ENCODE data around the gene CPA1. TPM values are rescaled to one million over a fixed set of nuclear protein-coding genes. Genes with fewer than 3 reads are reported as not detected.

Gene CPA1
- total and polyA plus RNA-seq, 10 of the 15 experiments (the other 5 are each of a cell fraction or from before 2014, with no cell fraction given) = 8.0 TPM; not detected in 9

DNA sequence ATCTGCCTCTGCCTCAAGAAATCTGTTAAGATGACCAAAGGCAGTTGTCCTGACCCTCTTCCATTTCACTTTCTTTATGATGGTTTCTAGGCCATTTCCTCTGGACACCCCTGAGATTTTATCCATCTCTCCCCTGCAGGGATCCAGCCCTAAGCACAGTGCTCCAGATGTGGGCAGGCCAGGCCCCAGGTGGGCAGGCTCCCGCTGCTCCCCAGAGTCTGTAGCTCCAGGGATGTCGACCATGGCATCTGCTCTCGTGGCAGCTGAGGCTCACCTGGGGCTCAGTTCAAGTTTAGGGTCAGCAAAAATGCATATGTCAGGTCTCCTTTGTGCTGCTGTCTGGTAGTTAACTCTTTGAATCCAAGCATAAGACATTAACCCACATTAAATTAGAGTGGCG, 48.7 kb downstream of the CPA1 start (continued):
- TF ChIP-seq, protein P1, sequence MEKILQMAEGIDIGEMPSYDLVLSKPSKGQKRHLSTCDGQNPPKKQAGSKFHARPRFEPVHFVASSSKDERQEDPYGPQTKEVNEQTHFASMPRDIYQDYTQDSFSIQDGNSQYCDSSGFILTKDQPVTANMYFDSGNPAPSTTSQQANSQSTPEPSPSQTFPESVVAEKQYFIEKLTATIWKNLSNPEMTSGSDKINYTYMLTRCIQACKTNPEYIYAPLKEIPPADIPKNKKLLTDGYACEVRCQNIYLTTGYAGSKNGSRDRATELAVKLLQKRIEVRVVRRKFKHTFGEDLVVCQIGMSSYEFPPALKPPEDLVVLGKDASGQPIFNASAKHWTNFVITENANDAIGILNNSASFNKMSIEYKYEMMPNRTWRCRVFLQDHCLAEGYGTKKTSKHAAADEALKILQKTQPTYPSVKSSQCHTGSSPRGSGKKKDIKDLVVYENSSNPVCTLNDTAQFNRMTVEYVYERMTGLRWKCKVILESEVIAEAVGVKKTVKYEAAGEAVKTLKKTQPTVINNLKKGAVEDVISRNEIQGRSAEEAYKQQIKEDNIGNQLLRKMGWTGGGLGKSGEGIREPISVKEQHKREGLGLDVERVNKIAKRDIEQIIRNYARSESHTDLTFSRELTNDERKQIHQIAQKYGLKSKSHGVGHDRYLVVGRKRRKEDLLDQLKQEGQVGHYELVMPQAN (conservative IDR thresholded peaks at IDR 0.05) = no peak
- TF ChIP-seq JUND (IDR thresholded peaks at IDR 0.05; ENCODE audit: low read depth, low read length) (no peak), TCF12 (IDR thresholded peaks at IDR 0.05; ENCODE audit: low read depth, low read length) (no peak)

DNA sequence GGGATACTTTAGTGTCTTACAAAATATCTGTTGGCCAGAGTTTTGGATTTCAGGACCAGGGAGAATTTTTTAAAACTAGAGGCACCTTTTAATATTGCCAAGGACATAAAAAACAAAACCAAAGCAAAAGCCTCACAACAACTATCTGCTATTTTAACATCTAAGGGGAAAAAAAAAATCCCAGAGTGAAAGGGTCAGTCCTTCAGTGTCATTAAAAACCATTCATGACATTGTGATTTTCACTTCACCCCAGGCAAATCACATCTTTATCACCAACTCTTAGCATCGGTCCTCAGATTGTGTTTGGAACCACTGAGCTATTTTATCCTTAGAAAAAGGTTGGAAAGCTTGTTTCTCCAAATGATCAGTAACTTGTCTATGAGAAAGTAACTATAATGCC, 49.8 kb downstream of the CPA1 start:
- Histone ChIP-seq H3K79me2 (ENCODE audit: control insufficient read depth, insufficient read depth, low read length) (no peaks in the 10 kb centered on the region), H3K9ac (ENCODE audit: control insufficient read depth, insufficient read depth, low read length) (no peak overlapping the region), H3K27ac (ENCODE audit: control insufficient read depth, insufficient read depth) (no peak overlapping the region), H2AFZ (ENCODE audit: control insufficient read depth, low read depth, low read length) (no peak overlapping the region), H3K4me2 (ENCODE audit: control insufficient read depth, insufficient read depth) (no peak overlapping the region), H4K20me1 (ENCODE audit: control insufficient read depth, insufficient read depth) (no peaks in the 10 kb centered on the region), H3K9me3 (replicated peaks; ENCODE audit: control insufficient read depth, insufficient read depth, low read length) (no peaks in the 10 kb centered on the region), H3K4me3 (no peak overlapping the region), H3K27me3 (replicated peaks in 1 of 2; ENCODE audit: control insufficient read depth in 2 of 2, insufficient read depth in 2 of 2, low read length in 1 of 2) (no peaks in the 10 kb centered on the region), H3K36me3 (ENCODE audit: control insufficient read depth in 2 of 2, insufficient read depth in 2 of 2, low read length in 1 of 2) (peaks cover 0 to 3% of the 10 kb centered on the region in 2 experiments; a peak in 1 of 4 replicates), H3K4me1 (ENCODE audit: control insufficient read depth, insufficient read depth, low read length) (no peaks in the 10 kb centered on the region)
- in situ Hi-C loops (cut with MboI) (no loop called here), intact Hi-C loops (cut with micrococcal nuclease; ENCODE audit: unreplicated experiment) (no loop called here)
- FAIRE-seq (no peak), ATAC-seq (no peak), DNase-seq (ENCODE audit: low read depth, low spot score) (no peak)
- SMC1A ChIA-PET (ENCODE audit: uncharacterized antibody, unreplicated experiment) = interaction anchor here (0.7 kb wide), 1 partner anchor 102 kb away, joined by 3 read pairs; no protein-coding TSS in a partner anchor
- WGBS (ENCODE audit: insufficient coverage, insufficient replicate concordance, low lambda C conversion rate, missing lambda C conversion rate) = 48% methylated on average over 1 of the region's 1 CpG
- POLR2A ChIA-PET = no interaction called here
- no TSS peak for BruUV-seq (replicated peaks)
- CTCF ChIA-PET = interaction anchor here (0.5 kb wide), 1 partner anchor 327 kb away, joined by 3 read pairs; no protein-coding TSS in a partner anchor
- RAD21 ChIA-PET (ENCODE audit: unreplicated experiment) = interaction anchor here (1.2 kb wide), 1 partner anchor 188 kb away, joined by 3 read pairs; no protein-coding TSS in a partner anchor
- TF ChIP-seq, protein P2, sequence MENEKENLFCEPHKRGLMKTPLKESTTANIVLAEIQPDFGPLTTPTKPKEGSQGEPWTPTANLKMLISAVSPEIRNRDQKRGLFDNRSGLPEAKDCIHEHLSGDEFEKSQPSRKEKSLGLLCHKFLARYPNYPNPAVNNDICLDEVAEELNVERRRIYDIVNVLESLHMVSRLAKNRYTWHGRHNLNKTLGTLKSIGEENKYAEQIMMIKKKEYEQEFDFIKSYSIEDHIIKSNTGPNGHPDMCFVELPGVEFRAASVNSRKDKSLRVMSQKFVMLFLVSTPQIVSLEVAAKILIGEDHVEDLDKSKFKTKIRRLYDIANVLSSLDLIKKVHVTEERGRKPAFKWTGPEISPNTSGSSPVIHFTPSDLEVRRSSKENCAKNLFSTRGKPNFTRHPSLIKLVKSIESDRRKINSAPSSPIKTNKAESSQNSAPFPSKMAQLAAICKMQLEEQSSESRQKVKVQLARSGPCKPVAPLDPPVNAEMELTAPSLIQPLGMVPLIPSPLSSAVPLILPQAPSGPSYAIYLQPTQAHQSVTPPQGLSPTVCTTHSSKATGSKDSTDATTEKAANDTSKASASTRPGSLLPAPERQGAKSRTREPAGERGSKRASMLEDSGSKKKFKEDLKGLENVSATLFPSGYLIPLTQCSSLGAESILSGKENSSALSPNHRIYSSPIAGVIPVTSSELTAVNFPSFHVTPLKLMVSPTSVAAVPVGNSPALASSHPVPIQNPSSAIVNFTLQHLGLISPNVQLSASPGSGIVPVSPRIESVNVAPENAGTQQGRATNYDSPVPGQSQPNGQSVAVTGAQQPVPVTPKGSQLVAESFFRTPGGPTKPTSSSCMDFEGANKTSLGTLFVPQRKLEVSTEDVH (IDR thresholded peaks at IDR 0.05; ENCODE audit: low read depth, partially characterized antibody) = no peak
- no peak for TF ChIP-seq MTA2 (IDR thresholded peaks at IDR 0.05; ENCODE audit: low read depth)
- TF ChIP-seq FOXK2 (IDR thresholded peaks at IDR 0.05) = no peak
- no peak for TF ChIP-seq BRCA1 (IDR thresholded peaks at IDR 0.05; ENCODE audit: low read depth, low read length)
- TF ChIP-seq, protein P3, sequence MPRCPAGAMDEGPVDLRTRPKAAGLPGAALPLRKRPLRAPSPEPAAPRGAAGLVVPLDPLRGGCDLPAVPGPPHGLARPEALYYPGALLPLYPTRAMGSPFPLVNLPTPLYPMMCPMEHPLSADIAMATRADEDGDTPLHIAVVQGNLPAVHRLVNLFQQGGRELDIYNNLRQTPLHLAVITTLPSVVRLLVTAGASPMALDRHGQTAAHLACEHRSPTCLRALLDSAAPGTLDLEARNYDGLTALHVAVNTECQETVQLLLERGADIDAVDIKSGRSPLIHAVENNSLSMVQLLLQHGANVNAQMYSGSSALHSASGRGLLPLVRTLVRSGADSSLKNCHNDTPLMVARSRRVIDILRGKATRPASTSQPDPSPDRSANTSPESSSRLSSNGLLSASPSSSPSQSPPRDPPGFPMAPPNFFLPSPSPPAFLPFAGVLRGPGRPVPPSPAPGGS (IDR thresholded peaks at IDR 0.05; ENCODE audit: borderline replicate concordance, insufficient read depth, low read depth, low read length, poor library complexity, severe bottlenecking) = no peak
- TF ChIP-seq MYC (IDR thresholded peaks at IDR 0.05; ENCODE audit: insufficient read depth, insufficient read length, insufficient replicate concordance, low read length, severe bottlenecking) = no peak
- TF ChIP-seq TAF1 (IDR thresholded peaks at IDR 0.05; ENCODE audit: borderline replicate concordance, low read depth, low read length) = no peak
- no peak for TF ChIP-seq ZNF24 (IDR thresholded peaks at IDR 0.05)
- no peak for TF ChIP-seq CHD2 (IDR thresholded peaks at IDR 0.05; ENCODE audit: borderline replicate concordance, low read depth, low read length)
- no peak for TF ChIP-seq JUNB (IDR thresholded peaks at IDR 0.05)
- TF ChIP-seq, protein P4, sequence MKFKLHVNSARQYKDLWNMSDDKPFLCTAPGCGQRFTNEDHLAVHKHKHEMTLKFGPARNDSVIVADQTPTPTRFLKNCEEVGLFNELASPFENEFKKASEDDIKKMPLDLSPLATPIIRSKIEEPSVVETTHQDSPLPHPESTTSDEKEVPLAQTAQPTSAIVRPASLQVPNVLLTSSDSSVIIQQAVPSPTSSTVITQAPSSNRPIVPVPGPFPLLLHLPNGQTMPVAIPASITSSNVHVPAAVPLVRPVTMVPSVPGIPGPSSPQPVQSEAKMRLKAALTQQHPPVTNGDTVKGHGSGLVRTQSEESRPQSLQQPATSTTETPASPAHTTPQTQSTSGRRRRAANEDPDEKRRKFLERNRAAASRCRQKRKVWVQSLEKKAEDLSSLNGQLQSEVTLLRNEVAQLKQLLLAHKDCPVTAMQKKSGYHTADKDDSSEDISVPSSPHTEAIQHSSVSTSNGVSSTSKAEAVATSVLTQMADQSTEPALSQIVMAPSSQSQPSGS (IDR thresholded peaks at IDR 0.05; ENCODE audit: low read length) = no peak
- TF ChIP-seq EGR1 (IDR thresholded peaks at IDR 0.05; ENCODE audit: borderline replicate concordance in 1 of 2, low read depth in 2 of 2, low read length in 2 of 2) = no peak
- no peak for TF ChIP-seq YBX1 (IDR thresholded peaks at IDR 0.05)
